Choroid plexus epithelial cell (primary cell): ENCODE data around the gene MAN2A1.

Experiments used
- DNase-seq: peaks from one replicate; pipeline ENCODE4 v3.0.0-alpha.2; 2010; ENCODE audit warnings: low read depth
- H3K4me3 ChIP-seq: 2 replicates; pipeline ENCODE4 v1.5.1; 2011; ENCODE audit warnings: low read depth, mild to moderate bottlenecking, control low read depth, low read length, moderate library complexity
- CTCF ChIP-seq: conservative IDR thresholded peaks from 2 replicates; pipeline ENCODE4 v1.5.1; 2011; ENCODE audit warnings: low read depth, mild to moderate bottlenecking, control low read depth, inconsistent platforms, low read length, moderate library complexity

The MAN2A1 gene

GRCh38 chr5:109689740-109690241, at the start of gene MAN2A1:
Gene MAN2A1, plus strand, starts transcription at chr5:109689927. Its CDS starts 491 bp downstream, at chr5:109690418.
- peak within 1 kb of the TSS; percentile 89 for H3K4me3 ChIP-seq
- no peak for TF ChIP-seq CTCF
- peak; percentile 69 for DNase-seq

GRCh38 chr5:109640976-109641375, 48.8 kb upstream of the MAN2A1 start:
- H3K4me3 ChIP-seq = no peak overlapping the region
- no peak for TF ChIP-seq CTCF
- no peak for DNase-seq

- no peak for DNase-seq
- no peak overlapping the region for H3K4me3 ChIP-seq
- TF ChIP-seq CTCF = no peak
These were observed 45.9 kb upstream of the MAN2A1 start for GRCh38 chr5:109643791-109644350.

- H3K4me3 ChIP-seq = no peak overlapping the region
- TF ChIP-seq CTCF = no peak
- DNase-seq = peak; percentile 4
These were observed 44.9 kb upstream of the MAN2A1 start for GRCh38 chr5:109644829-109645228.

- no peak for TF ChIP-seq CTCF
- H3K4me3 ChIP-seq = no peak overlapping the region
- DNase-seq = no peak
These were observed 44.0 kb upstream of the MAN2A1 start for GRCh38 chr5:109645707-109646192.

GRCh38 chr5:109649318-109649717, 40.4 kb upstream of the MAN2A1 start:
- no peak for DNase-seq
- H3K4me3 ChIP-seq = no peak overlapping the region
- TF ChIP-seq CTCF = no peak

GRCh38 chr5:109650493-109650892, 39.2 kb upstream of the MAN2A1 start:
- TF ChIP-seq CTCF = no peak
- no peak for DNase-seq
- no peak overlapping the region for H3K4me3 ChIP-seq
